ENCODE data around the gene STX12.

STX12 gene

GRCh38 chr1:27772932-27773825, at the start of gene STX12:
Gene STX12 (plus strand): TSS chr1:27773219. CDS start chr1:27773308, 89 bp downstream.
- peak; percentile 89 for DNase-seq (ENCODE audit: low read depth, low spot score)

GRCh38 chr1:27724961-27725373, 48.1 kb upstream of the STX12 start:
- DNase-seq (ENCODE audit: low read depth, low spot score), result peak; percentile 25

GRCh38 chr1:27725374-27726172, 47.4 kb upstream of the STX12 start, which contains the start of gene FAM76A:
Gene FAM76A (plus strand): TSS chr1:27725961. CDS start chr1:27726081, 120 bp downstream.
- DNase-seq (ENCODE audit: low read depth, low spot score), result peak; percentile 94

- no peak for DNase-seq (ENCODE audit: low read depth, low spot score)
Measured at GRCh38 chr1:27726173-27727044, 46.6 kb upstream of the STX12 start.

GRCh38 chr1:27727126-27727525, 45.9 kb upstream of the STX12 start:
- DNase-seq (ENCODE audit: low read depth, low spot score), result no peak

- DNase-seq (ENCODE audit: low read depth, low spot score), result no peak
Measured at GRCh38 chr1:27736252-27736651, 36.8 kb upstream of the STX12 start.

GRCh38 chr1:27741121-27741520, 31.9 kb upstream of the STX12 start:
- no peak for DNase-seq (ENCODE audit: low read depth, low spot score)

- no peak for DNase-seq (ENCODE audit: low read depth, low spot score)
Measured at GRCh38 chr1:27744556-27744955, 28.5 kb upstream of the STX12 start.

- no peak for DNase-seq (ENCODE audit: low read depth, low spot score)
Measured at GRCh38 chr1:27745466-27745865, 27.6 kb upstream of the STX12 start.

- no peak for DNase-seq (ENCODE audit: low read depth, low spot score)
Measured at GRCh38 chr1:27752360-27752759, 20.7 kb upstream of the STX12 start.

- DNase-seq (ENCODE audit: low read depth, low spot score), result no peak
Measured at GRCh38 chr1:27755286-27755685, 17.7 kb upstream of the STX12 start.

- no peak for DNase-seq (ENCODE audit: low read depth, low spot score)
Measured at GRCh38 chr1:27755865-27756264, 17.2 kb upstream of the STX12 start.

GRCh38 chr1:27759236-27759635, 13.8 kb upstream of the STX12 start:
- DNase-seq (ENCODE audit: low read depth, low spot score), result no peak

GRCh38 chr1:27760426-27760825, 12.6 kb upstream of the STX12 start:
- no peak for DNase-seq (ENCODE audit: low read depth, low spot score)

- no peak for DNase-seq (ENCODE audit: low read depth, low spot score)
Measured at GRCh38 chr1:27762033-27762432, 11.0 kb upstream of the STX12 start.

- no peak for DNase-seq (ENCODE audit: low read depth, low spot score)
Measured at GRCh38 chr1:27763358-27763757, 9.7 kb upstream of the STX12 start.

- no peak for DNase-seq (ENCODE audit: low read depth, low spot score)
Measured at GRCh38 chr1:27770293-27770830, 2.7 kb upstream of the STX12 start.

- DNase-seq (ENCODE audit: low read depth, low spot score), result no peak
Measured at GRCh38 chr1:27772036-27772931, 735 bp upstream of the STX12 start.

GRCh38 chr1:27773826-27774445, 917 bp downstream of the STX12 start:
- no peak for DNase-seq (ENCODE audit: low read depth, low spot score)

- no peak for DNase-seq (ENCODE audit: low read depth, low spot score)
Measured at GRCh38 chr1:27774654-27775053, 1.6 kb downstream of the STX12 start.

Measured in iPS DF 19.7 (cell line).